ENCODE results near the gene HUS1B.

HUS1B gene

GRCh38 chr6:620950-621349 lies 36.0 kb downstream of the HUS1B start:
- no peak for DNase-seq

- no peak for DNase-seq
Measured at GRCh38 chr6:620166-620565, 36.7 kb downstream of the HUS1B start.

GRCh38 chr6:617456-618100 lies 39.3 kb downstream of the HUS1B start:
- peak; percentile 4 to 48 (median 21) for DNase-seq

GRCh38 chr6:613981-614380 lies 42.9 kb downstream of the HUS1B start:
- DNase-seq, result no peak

- no peak for DNase-seq
Measured at GRCh38 chr6:611928-612327, 45.0 kb downstream of the HUS1B start.

- DNase-seq, result no peak
Measured at GRCh38 chr6:610882-611281, 46.0 kb downstream of the HUS1B start.

GRCh38 chr6:609905-610304 lies 47.0 kb downstream of the HUS1B start:
- no peak for DNase-seq

GRCh38 chr6:606829-607379 lies 50.0 kb downstream of the HUS1B start:
- no peak for DNase-seq
